HEK293 (cell line): ENCODE data around the gene PRSS16.
A peak's percentile ranks its signal among the peaks of the same experiment; 100 is the strongest.

Experiments
- CTCF ChIA-PET: fragments of 350-600 bp; formaldehyde crosslinking; extraction: SDS; loops from one replicate; lab custom pipeline; 2021; ENCODE audit warnings: antibody characterized with exemption; lab: Yijun Ruan, JAX
- POLR2A ChIA-PET: fragments of 300-600 bp; formaldehyde crosslinking; extraction: SDS; loops from one replicate; lab custom pipeline; 2020; ENCODE audit warnings: antibody characterized with exemption, inconsistent platforms; lab: Yijun Ruan, JAX
- H3K27ac ChIP-seq: fragments of 200-500 bp; sonication (Bioruptor generic); 2 replicates; pipeline ENCODE4 v1.5.1; 2014; ENCODE audit warnings: low read depth, low read length, control low read depth, inconsistent platforms; ENCODE audit errors: extremely low read depth
- H3K36me3 ChIP-seq, 2 experiments: fragments of 200-500 bp in 1 of 2; sonication (Bioruptor generic) in 1 of 2; 1 replicate in 1 of 2; 2 replicates in 1 of 2; pipeline ENCODE4 v1.5.1; 2014 to 2017; ENCODE audit warnings: inconsistent platforms in 2 of 2, low read length in 2 of 2; ENCODE audit not compliant: control insufficient read depth in 2 of 2, insufficient read depth in 1 of 2
- H3K4me1 ChIP-seq: fragments of 200-500 bp; sonication (Bioruptor generic); 2 replicates; pipeline ENCODE4 v1.5.1; 2014; ENCODE audit warnings: mild to moderate bottlenecking, low read length, inconsistent platforms; ENCODE audit not compliant: control insufficient read depth, insufficient read depth
- H3K4me3 ChIP-seq: 2 replicates; pipeline ENCODE4 v1.5.1; 2011; ENCODE audit warnings: low read depth, mild to moderate bottlenecking, control low read depth, low read length, moderate library complexity
- H3K9me3 ChIP-seq: fragments of 200-500 bp; sonication (Bioruptor generic); 2 replicates; pipeline ENCODE4 v1.5.1; 2014; ENCODE audit warnings: low read depth, low read length, inconsistent platforms; ENCODE audit not compliant: control insufficient read depth, insufficient read depth
- BCL11A ChIP-seq: fragments of 450-650 bp; formaldehyde crosslinking; IDR thresholded peaks from 2 replicates; pipeline ENCODE4 v1.5.1; 2016; ENCODE audit warnings: low read depth, missing biosample characterization, missing genetic modification characterization
- GLIS1 ChIP-seq: fragments of 450-650 bp; formaldehyde crosslinking; IDR thresholded peaks from 2 replicates; pipeline ENCODE4 v1.5.1; 2016; ENCODE audit warnings: missing biosample characterization, missing genetic modification characterization
- HOXD13 ChIP-seq: sonication (generic); formaldehyde crosslinking; IDR thresholded peaks from 2 replicates; pipeline ENCODE4 v1.8.0; 2022; ENCODE audit warnings: missing genetic modification reagents, borderline replicate concordance
- IKZF3 ChIP-seq: fragments of 450-650 bp; IDR thresholded peaks from 2 replicates; pipeline ENCODE4 v1.5.0; 2018; ENCODE audit warnings: missing biosample characterization, mild to moderate bottlenecking, missing genetic modification characterization, moderate library complexity
- KLF1 ChIP-seq: fragments of 450-650 bp; formaldehyde crosslinking; IDR thresholded peaks from 2 replicates; pipeline ENCODE4 v1.5.1; 2016; ENCODE audit warnings: missing biosample characterization, missing genetic modification characterization
- KLF16 ChIP-seq: fragments of 450-650 bp; formaldehyde crosslinking; IDR thresholded peaks from 2 replicates; pipeline ENCODE4 v1.5.1; 2017; ENCODE audit warnings: missing biosample characterization, missing genetic modification characterization
- OVOL3 ChIP-seq: fragments of 450-650 bp; formaldehyde crosslinking; IDR thresholded peaks from 2 replicates; pipeline ENCODE4 v1.5.1; 2016; ENCODE audit warnings: missing biosample characterization, missing genetic modification characterization
- SCRT1 ChIP-seq: fragments of 450-650 bp; formaldehyde crosslinking; IDR thresholded peaks from 2 replicates; pipeline ENCODE4 v1.5.1; 2016; ENCODE audit warnings: missing biosample characterization, missing genetic modification characterization, borderline replicate concordance
- SCRT2 ChIP-seq: fragments of 450-650 bp; formaldehyde crosslinking; IDR thresholded peaks from 2 replicates; pipeline ENCODE4 v1.5.1; 2016; ENCODE audit warnings: missing biosample characterization, missing genetic modification characterization
- ZBTB17 ChIP-seq: fragments of 450-650 bp; formaldehyde crosslinking; IDR thresholded peaks from 2 replicates; pipeline ENCODE4 v1.5.1; 2016; ENCODE audit warnings: missing biosample characterization, missing genetic modification characterization
- ZBTB20 ChIP-seq: fragments of 450-650 bp; formaldehyde crosslinking; IDR thresholded peaks from 2 replicates; pipeline ENCODE4 v1.5.1; 2016; ENCODE audit warnings: missing biosample characterization, missing genetic modification characterization
- ZBTB8A ChIP-seq: fragments of 450-650 bp; formaldehyde crosslinking; IDR thresholded peaks from 2 replicates; pipeline ENCODE4 v1.5.1; 2016; ENCODE audit warnings: missing biosample characterization, missing genetic modification characterization
- ZNF114 ChIP-seq: fragments of 450-650 bp; formaldehyde crosslinking; IDR thresholded peaks from 2 replicates; pipeline ENCODE4 v1.5.0; 2017; ENCODE audit warnings: missing biosample characterization, missing genetic modification characterization
- ZNF211 ChIP-seq: fragments of 450-650 bp; formaldehyde crosslinking; IDR thresholded peaks from 2 replicates; pipeline ENCODE4 v1.5.1; 2016; ENCODE audit warnings: low read depth, missing biosample characterization, missing genetic modification characterization
- ZNF239 ChIP-seq: fragments of 450-650 bp; formaldehyde crosslinking; IDR thresholded peaks from 2 replicates; pipeline ENCODE4 v1.5.1; 2016; ENCODE audit warnings: missing biosample characterization, missing genetic modification characterization
- ZNF274 ChIP-seq, 2 experiments: fragments of 200-500 bp in 1 of 2; fragments of 450-650 bp in 1 of 2; sonication (Bioruptor generic) in 1 of 2; formaldehyde crosslinking in 1 of 2; IDR thresholded peaks; 2 replicates each; pipeline versions ENCODE4 v1.5.1 to v1.6.1; 2014 to 2016; ENCODE audit warnings: borderline replicate concordance in 1 of 2, inconsistent platforms in 1 of 2, low read length in 1 of 2, missing biosample characterization in 1 of 2, missing genetic modification characterization in 1 of 2
- ZNF335 ChIP-seq: fragments of 450-650 bp; formaldehyde crosslinking; conservative IDR thresholded peaks from 2 replicates; pipeline ENCODE4 v1.5.1; 2016; ENCODE audit warnings: missing biosample characterization, missing genetic modification characterization
- ZNF366 ChIP-seq: fragments of 450-650 bp; formaldehyde crosslinking; conservative IDR thresholded peaks from 2 replicates; pipeline ENCODE4 v1.5.1; 2016; ENCODE audit warnings: missing biosample characterization, missing genetic modification characterization
- ZNF521 ChIP-seq: fragments of 450-650 bp; formaldehyde crosslinking; IDR thresholded peaks from 2 replicates; pipeline ENCODE4 v1.5.1; 2017; ENCODE audit warnings: missing biosample characterization, mild to moderate bottlenecking, missing genetic modification characterization
- ZNF600 ChIP-seq: fragments of 450-650 bp; formaldehyde crosslinking; IDR thresholded peaks from 2 replicates; pipeline ENCODE4 v1.5.1; 2016; ENCODE audit warnings: missing biosample characterization, missing genetic modification characterization
- ZNF654 ChIP-seq: fragments of 450-650 bp; formaldehyde crosslinking; IDR thresholded peaks from 2 replicates; pipeline ENCODE4 v1.5.1; 2016; ENCODE audit warnings: low read depth, missing biosample characterization, missing genetic modification characterization
- ZNF747 ChIP-seq: fragments of 450-650 bp; formaldehyde crosslinking; IDR thresholded peaks from 2 replicates; pipeline ENCODE4 v1.5.1; 2016; ENCODE audit warnings: missing biosample characterization, missing genetic modification characterization
- ZNF777 ChIP-seq: fragments of 450-650 bp; formaldehyde crosslinking; IDR thresholded peaks from 2 replicates; pipeline ENCODE4 v1.5.1; 2017; ENCODE audit warnings: missing biosample characterization, missing genetic modification characterization, borderline replicate concordance
- ZNF830 ChIP-seq: fragments of 450-650 bp; IDR thresholded peaks from 2 replicates; pipeline ENCODE4 v1.5.0; 2018; ENCODE audit warnings: missing biosample characterization, missing genetic modification characterization, low read depth, mild to moderate bottlenecking, moderate library complexity
- ZSCAN30 ChIP-seq: fragments of 450-650 bp; IDR thresholded peaks from 2 replicates; pipeline ENCODE4 v1.5.1; 2018; ENCODE audit warnings: missing biosample characterization, mild to moderate bottlenecking, missing genetic modification characterization, moderate library complexity
- ZXDB ChIP-seq: fragments of 450-650 bp; formaldehyde crosslinking; IDR thresholded peaks from 2 replicates; pipeline ENCODE4 v1.5.1; 2016; ENCODE audit warnings: missing biosample characterization, missing genetic modification characterization
- TF ChIP-seq, protein P1 (sequence below): fragments of 450-650 bp; formaldehyde crosslinking; IDR thresholded peaks from 2 replicates; pipeline ENCODE4 v1.5.1; 2016; ENCODE audit warnings: missing biosample characterization, missing genetic modification characterization
- TF ChIP-seq, protein P2 (sequence below): fragments of 450-650 bp; formaldehyde crosslinking; IDR thresholded peaks from 2 replicates; pipeline ENCODE4 v1.5.1; 2016; ENCODE audit warnings: missing biosample characterization, missing genetic modification characterization
- TF ChIP-seq, protein P3 (sequence below): fragments of 450-650 bp; formaldehyde crosslinking; IDR thresholded peaks from 2 replicates; pipeline ENCODE4 v1.5.1; 2016; ENCODE audit warnings: missing biosample characterization, missing genetic modification characterization

The PRSS16 gene

DNA sequence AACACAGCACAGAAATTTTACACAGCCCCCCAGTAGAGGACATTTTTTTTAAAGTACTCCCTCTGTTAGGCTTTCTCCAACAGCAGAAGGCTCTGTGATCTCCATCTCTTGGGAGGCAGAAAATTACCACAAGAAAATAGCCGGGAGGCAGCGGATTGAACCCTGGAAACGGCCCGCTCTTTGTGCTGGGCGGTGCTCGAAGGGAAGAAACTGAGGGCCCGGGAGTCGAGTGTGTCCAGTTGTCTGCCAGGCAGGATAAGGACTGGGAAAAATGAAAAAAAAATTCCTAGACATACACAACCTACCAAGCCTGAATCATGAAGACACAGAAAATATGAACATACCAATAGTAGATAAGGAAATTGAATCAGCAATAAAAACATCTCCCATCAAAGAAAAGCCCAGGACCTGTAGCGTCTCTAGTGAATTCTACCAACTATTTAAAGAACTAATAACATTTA is 33.1 kb downstream of the PRSS16 start:
- Histone ChIP-seq H3K4me1 (no peaks in the 10 kb centered on the region), H3K9me3 (no peaks in the 10 kb centered on the region), H3K36me3 (no peaks in the 10 kb centered on the region), H3K27ac (peak overlapping the region; percentile 54), H3K4me3 (peak overlapping the region; percentile 59)
- ChIA-PET CTCF (interaction anchor here (0.6 to 1.2 kb wide), 2 partner anchors 475 to 487 kb away, joined by 3 read pairs; no protein-coding TSS in a partner anchor), POLR2A (interaction anchor here (1.0 to 2.5 kb wide), 4 partner anchors 15 to 473 kb away, joined by 3 to 16 read pairs (median 9); a partner anchor contains a TSS)
- TF ChIP-seq SCRT1 (tag by site-specific recombination) (peak; percentile 81; the same call in 1 of the 2 replicates), ZNF600 (tag by site-specific recombination) (peak; percentile 86), ZBTB17 (tag by site-specific recombination) (peak; percentile 1; the same call in 1 of the 2 replicates), ZNF335 (tag by site-specific recombination) (peak; percentile 94), SCRT2 (peak; percentile 92), ZNF747 (tag by site-specific recombination) (no peak), ZNF830 (tag by site-specific recombination) (no peak), ZBTB20 (tag by site-specific recombination) (peak; percentile 93)

DNA sequence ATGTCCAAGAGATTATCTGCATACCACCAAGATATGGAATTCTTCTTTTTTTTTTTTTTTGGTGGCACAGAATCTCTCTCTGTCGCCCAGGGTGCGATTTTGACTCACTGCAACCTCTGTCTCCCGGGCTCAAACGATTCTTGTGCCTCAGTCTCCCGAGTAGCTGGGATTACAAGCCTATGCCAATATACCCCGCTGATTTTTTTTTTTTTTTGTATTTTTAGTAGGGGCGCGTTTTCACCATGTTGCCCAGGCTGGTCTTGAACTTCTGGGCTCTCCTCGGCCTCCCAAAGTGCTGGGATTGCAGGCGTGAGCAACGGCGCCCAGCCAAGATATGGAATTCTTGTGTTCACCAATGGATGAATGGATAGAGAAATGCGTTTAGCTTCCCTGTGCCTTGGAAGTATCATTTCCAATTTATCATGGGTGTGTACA is 33.6 kb downstream of the PRSS16 start:
- peak overlapping the region; percentile 59 for H3K4me3 ChIP-seq
- ChIA-PET POLR2A (interaction anchor here (1.0 to 2.5 kb wide), 2 partner anchors 15 to 29 kb away, joined by 6 to 16 read pairs; no protein-coding TSS in a partner anchor), CTCF (interaction anchor here (0.6 to 1.2 kb wide), 3 partner anchors 474 to 939 kb away, joined by 3 to 4 read pairs (median 3); no protein-coding TSS in a partner anchor)
- H3K9me3 ChIP-seq, result no peaks in the 10 kb centered on the region
- H3K4me1 ChIP-seq, result no peaks in the 10 kb centered on the region
- H3K27ac ChIP-seq, result peak overlapping the region; percentile 54
- no peaks in the 10 kb centered on the region for H3K36me3 ChIP-seq
- TF ChIP-seq BCL11A (tag by site-specific recombination) (no peak), ZBTB8A (tag by site-specific recombination) (peak; percentile 62), KLF16 (no peak), ZNF239 (tag by site-specific recombination) (no peak), ZNF114 (tag by site-specific recombination) (no peak), ZSCAN30 (peak; percentile 22; the same call in 1 of the 2 replicates), GLIS1 (tag by site-specific recombination) (0 out of 2 replicates have a peak, but pooled peaks have one; percentile 16), KLF1 (tag by site-specific recombination) (no peak), OVOL3 (tag by site-specific recombination) (no peak), ZNF335 (tag by site-specific recombination) (peak; percentile 65), ZNF521 (tag by site-specific recombination) (no peak), ZNF777 (tag by site-specific recombination) (no peak), ZXDB (peak; percentile 19; the same call in 1 of the 2 replicates), ZNF211 (tag by site-specific recombination) (no peak), ZNF600 (tag by site-specific recombination) (peak; percentile 43), ZNF366 (tag by site-specific recombination) (peak; percentile 65; the same call in 1 of the 2 replicates), ZNF274 (IDR thresholded peaks at IDR 0.05; ENCODE audit: low read length) (no peak), ZNF274 (tag by site-specific recombination; IDR thresholded peaks at IDR 0.05; ENCODE audit: borderline replicate concordance) (no peak), HOXD13 (CRISPR knock-in tag) (no peak), ZBTB17 (tag by site-specific recombination) (peak; percentile 64; the same call in 1 of the 2 replicates), ZNF654 (0 out of 2 replicates have a peak, but pooled peaks have one; percentile 8), IKZF3 (tag by site-specific recombination) (peak; percentile 88)
- TF ChIP-seq, protein P1, sequence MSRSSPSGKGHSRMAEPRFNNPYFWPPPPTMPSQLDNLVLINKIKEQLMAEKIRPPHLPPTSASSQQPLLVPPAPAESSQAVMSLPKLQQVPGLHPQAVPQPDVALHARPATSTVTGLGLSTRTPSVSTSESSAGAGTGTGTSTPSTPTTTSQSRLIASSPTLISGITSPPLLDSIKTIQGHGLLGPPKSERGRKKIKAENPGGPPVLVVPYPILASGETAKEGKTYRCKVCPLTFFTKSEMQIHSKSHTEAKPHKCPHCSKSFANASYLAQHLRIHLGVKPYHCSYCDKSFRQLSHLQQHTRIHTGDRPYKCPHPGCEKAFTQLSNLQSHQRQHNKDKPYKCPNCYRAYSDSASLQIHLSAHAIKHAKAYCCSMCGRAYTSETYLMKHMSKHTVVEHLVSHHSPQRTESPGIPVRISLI, result peak; percentile 97
- TF ChIP-seq, protein P2, sequence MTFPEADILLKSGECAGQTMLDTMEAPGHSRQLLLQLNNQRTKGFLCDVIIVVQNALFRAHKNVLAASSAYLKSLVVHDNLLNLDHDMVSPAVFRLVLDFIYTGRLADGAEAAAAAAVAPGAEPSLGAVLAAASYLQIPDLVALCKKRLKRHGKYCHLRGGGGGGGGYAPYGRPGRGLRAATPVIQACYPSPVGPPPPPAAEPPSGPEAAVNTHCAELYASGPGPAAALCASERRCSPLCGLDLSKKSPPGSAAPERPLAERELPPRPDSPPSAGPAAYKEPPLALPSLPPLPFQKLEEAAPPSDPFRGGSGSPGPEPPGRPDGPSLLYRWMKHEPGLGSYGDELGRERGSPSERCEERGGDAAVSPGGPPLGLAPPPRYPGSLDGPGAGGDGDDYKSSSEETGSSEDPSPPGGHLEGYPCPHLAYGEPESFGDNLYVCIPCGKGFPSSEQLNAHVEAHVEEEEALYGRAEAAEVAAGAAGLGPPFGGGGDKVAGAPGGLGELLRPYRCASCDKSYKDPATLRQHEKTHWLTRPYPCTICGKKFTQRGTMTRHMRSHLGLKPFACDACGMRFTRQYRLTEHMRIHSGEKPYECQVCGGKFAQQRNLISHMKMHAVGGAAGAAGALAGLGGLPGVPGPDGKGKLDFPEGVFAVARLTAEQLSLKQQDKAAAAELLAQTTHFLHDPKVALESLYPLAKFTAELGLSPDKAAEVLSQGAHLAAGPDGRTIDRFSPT (tag by site-specific recombination), result peak; percentile 64
- TF ChIP-seq, protein P3, sequence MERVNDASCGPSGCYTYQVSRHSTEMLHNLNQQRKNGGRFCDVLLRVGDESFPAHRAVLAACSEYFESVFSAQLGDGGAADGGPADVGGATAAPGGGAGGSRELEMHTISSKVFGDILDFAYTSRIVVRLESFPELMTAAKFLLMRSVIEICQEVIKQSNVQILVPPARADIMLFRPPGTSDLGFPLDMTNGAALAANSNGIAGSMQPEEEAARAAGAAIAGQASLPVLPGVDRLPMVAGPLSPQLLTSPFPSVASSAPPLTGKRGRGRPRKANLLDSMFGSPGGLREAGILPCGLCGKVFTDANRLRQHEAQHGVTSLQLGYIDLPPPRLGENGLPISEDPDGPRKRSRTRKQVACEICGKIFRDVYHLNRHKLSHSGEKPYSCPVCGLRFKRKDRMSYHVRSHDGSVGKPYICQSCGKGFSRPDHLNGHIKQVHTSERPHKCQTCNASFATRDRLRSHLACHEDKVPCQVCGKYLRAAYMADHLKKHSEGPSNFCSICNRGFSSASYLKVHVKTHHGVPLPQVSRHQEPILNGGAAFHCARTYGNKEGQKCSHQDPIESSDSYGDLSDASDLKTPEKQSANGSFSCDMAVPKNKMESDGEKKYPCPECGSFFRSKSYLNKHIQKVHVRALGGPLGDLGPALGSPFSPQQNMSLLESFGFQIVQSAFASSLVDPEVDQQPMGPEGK (tag by site-specific recombination), result peak; percentile 18; the same call in 1 of the 2 replicates
